ENCODE data around the gene FLAD1. TPM values are rescaled to one million over a fixed set of nuclear protein-coding genes. Genes with fewer than 3 reads are reported as not detected.

Gene FLAD1
- total RNA-seq, 1 experiment from 2014 or later, result 22.5 TPM

GRCh38 chr1:154951901-154952657 is 31.1 kb upstream of the FLAD1 start:
- DNase-seq (ENCODE audit: low read depth), result no peak

- DNase-seq (ENCODE audit: low read depth), result no peak
Observed at GRCh38 chr1:154952664-154953063, 30.5 kb upstream of the FLAD1 start.

- DNase-seq (ENCODE audit: low read depth), result no peak
Observed at GRCh38 chr1:154953611-154954038, 29.5 kb upstream of the FLAD1 start.

- DNase-seq (ENCODE audit: low read depth), result no peak
Observed at GRCh38 chr1:154954541-154954940, 28.6 kb upstream of the FLAD1 start.

GRCh38 chr1:154955039-154955717 is 28.0 kb upstream of the FLAD1 start:
- peak; percentile 62 for DNase-seq (ENCODE audit: low read depth)

GRCh38 chr1:154955718-154956543 is 27.2 kb upstream of the FLAD1 start, which contains the start of gene PBXIP1:
Gene PBXIP1, minus strand, starts transcription at chr1:154956099. Its CDS starts 2,378 bp downstream, at chr1:154953721.
- DNase-seq (ENCODE audit: low read depth), result peak; percentile 87

- DNase-seq (ENCODE audit: low read depth), result no peak
Observed at GRCh38 chr1:154956544-154956941, 26.6 kb upstream of the FLAD1 start.

GRCh38 chr1:154957091-154957657 is 26.0 kb upstream of the FLAD1 start:
- no peak for DNase-seq (ENCODE audit: low read depth)

GRCh38 chr1:154958036-154958435 is 25.1 kb upstream of the FLAD1 start:
- no peak for DNase-seq (ENCODE audit: low read depth)

- DNase-seq (ENCODE audit: low read depth), result no peak
Observed at GRCh38 chr1:154958681-154959425, 24.3 kb upstream of the FLAD1 start.

- no peak for DNase-seq (ENCODE audit: low read depth)
Observed at GRCh38 chr1:154959426-154959780, 23.7 kb upstream of the FLAD1 start.

GRCh38 chr1:154960446-154961136 is 22.6 kb upstream of the FLAD1 start:
- DNase-seq (ENCODE audit: low read depth), result no peak

GRCh38 chr1:154961207-154962155 is 21.7 kb upstream of the FLAD1 start, which contains the start of gene PYGO2:
Gene PYGO2, minus strand, starts transcription at chr1:154961782. Its CDS starts 206 bp downstream, at chr1:154961576.
- peak; percentile 73 for DNase-seq (ENCODE audit: low read depth)

- DNase-seq (ENCODE audit: low read depth), result no peak
Observed at GRCh38 chr1:154962156-154962749, 20.9 kb upstream of the FLAD1 start.

- DNase-seq (ENCODE audit: low read depth), result no peak
Observed at GRCh38 chr1:154962795-154963330, 20.3 kb upstream of the FLAD1 start.

GRCh38 chr1:154963643-154964042 is 19.5 kb upstream of the FLAD1 start:
- no peak for DNase-seq (ENCODE audit: low read depth)

- DNase-seq (ENCODE audit: low read depth), result no peak
Observed at GRCh38 chr1:154964359-154964758, 18.8 kb upstream of the FLAD1 start.

- no peak for DNase-seq (ENCODE audit: low read depth)
Observed at GRCh38 chr1:154966111-154966510, 17.0 kb upstream of the FLAD1 start.
